GM12891 (cell line): ENCODE data around the gene CDCP1.

Experiments
- POLR2A ChIP-seq: IDR thresholded peaks from 2 replicates; pipeline ENCODE4 v1.6.1; 2011; ENCODE audit warnings: low read depth, low read length, control low read depth
- POLR2AphosphoS5 ChIP-seq: IDR thresholded peaks from 2 replicates; pipeline ENCODE4 v1.6.1; 2011; ENCODE audit warnings: low read depth, low read length, control low read depth
- SPI1 ChIP-seq: IDR thresholded peaks from 2 replicates; pipeline ENCODE4 v1.6.1; 2011; ENCODE audit warnings: low read depth, low read length, control low read depth
- TAF1 ChIP-seq: IDR thresholded peaks from 2 replicates; pipeline ENCODE4 v1.6.1; 2011; ENCODE audit warnings: low read depth, low read length, control low read depth

GRCh38 chr3:45139372-45140140, 6.6 kb downstream of the CDCP1 start:
- TF ChIP-seq POLR2AphosphoS5 (no peak), POLR2A (no peak), SPI1 (no peak), TAF1 (no peak)
